Fibroblast of gingiva (primary cell): ENCODE data around the gene GTF2H4.
"Not testable (repeated sequence)": the region's sequence is repeated elsewhere in the genome, so short reads cannot be mapped to it uniquely, and the experiment has no call there.

Experiments
- DNase-seq: peaks from one replicate; pipeline ENCODE4 v3.0.0-alpha.2; 2011; ENCODE audit warnings: low read depth

Gene GTF2H4

DNA sequence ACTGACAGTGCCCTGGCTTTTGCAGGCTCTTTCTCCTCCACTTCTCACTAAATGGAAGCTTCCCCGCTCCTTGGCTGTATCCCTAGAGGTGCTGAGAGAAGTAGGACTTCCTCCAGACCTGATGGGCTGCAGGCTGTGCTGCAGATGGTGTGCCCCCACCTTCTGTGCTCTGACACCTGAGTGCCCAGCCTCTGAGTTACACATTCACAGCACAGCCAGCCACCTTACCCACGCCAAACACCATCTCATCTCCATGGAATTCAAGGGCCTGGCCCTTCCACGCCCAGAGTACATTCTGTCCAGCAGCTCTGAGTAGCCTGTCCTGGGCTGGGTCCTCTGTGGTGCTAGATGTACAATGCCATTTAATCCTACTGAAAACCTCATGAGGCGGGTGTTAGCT is 18.6 kb downstream of the GTF2H4 start:
- DNase-seq = no peak

DNA sequence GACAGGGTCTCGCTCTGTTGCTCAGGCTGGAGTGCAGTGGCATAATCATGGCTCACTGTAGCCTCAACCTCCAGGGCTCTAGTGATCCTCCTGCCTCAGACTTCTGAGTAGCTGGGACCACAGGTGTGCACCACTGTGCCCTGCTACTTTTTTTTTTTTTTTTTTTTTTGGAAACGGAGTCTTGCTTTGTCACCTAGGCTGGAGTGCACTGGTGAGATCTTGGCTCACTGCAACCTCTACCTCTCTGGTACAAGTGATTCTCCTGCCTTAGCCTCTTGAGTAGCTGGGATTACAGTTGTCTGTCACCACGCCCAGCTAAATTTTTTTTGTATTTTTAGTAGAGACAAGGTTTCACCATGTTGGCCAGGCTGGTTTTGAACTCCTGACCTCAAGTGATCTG is 19.1 kb downstream of the GTF2H4 start:
- not testable (repeated sequence) for DNase-seq

DNA sequence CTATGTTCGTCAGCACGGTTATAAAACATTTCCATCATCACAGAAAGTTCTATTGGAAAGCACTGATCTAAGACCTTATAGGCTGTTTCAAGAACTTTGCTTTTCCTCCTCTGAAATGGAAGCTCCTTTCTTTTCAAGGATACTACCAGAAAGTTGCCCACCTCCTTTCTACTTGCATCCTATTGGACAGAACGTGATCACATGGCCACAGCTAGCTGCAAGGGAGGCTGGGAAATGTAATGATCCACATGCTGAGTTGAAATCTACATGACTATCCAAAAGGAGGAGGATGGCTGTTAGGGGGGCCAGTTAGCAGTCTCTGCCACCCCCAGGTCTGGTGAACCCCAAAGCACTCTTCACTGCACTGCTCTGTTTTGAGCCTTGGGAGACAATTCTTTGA is 20.7 kb downstream of the GTF2H4 start:
- DNase-seq = no peak

DNA sequence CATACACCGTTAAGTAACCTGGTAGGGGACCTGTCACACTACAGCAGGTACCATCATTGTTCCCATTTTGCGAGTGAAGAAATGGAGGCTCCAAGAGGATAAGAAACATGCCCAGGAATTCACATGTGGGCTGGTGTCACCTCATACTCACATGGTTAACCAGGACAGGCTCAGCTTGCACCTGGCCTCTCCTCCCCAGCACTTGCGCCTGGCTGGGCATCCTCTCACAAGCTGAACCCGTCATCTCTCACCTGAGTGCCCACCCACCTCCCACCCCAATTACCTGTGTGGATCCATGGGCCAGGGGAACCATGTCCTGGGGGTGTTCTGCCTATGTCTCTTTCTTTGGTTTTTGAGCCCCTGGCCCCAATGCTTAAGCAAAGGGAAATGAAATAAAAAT is 22.5 kb downstream of the GTF2H4 start:
- DNase-seq = no peak

DNA sequence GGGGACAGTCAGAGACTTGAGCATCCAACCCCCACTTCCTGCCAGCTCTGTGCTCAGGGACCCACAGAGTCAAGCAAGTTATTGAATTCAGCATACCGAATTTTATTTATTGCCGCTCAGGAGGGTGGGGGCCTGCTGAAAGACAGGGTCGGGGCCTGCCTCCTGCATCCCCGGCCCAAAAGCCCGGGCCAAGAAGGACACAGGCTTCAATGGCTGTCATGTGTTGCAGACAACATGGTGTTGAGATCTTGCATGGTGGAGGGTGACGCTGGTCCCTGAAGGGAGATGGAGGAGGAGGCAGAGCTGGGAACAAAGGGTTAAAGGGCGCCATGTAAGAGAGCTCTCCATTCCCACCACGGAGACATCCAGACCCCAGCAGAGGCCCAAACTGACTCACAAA is 23.3 kb downstream of the GTF2H4 start:
- no peak for DNase-seq

DNA sequence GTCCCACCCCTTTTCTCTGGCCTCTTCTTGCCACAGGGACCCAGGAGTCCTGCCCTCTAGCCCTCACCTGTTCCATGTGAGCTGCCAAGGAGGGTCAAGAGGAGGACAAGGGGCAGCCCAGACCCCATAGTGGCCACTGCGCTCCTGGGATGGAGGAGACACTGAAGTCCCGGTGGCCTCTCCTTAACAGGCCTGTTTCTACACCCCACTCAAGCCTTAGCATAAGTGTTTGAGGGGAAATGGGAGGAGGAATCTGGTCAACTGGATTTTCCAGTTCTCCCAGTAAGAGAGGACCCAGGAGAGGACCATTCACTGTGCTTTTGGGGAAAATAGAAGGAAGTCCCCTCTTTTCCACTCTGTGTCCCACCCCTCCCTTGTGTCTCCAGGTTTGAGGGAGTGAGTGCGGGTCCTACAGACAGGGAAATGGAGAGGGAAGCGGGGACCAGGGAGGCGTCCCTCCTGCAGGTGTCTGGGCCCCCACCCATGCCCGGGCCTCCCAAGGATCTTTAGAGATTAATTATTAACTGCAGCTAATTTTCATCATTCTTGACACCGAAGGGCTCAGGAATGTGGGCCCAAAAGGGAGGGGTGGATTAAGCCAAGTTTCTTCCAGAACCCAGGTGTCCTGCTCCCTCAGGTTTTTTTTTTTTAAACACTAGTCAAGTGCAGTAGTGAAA is 24.1 kb downstream of the GTF2H4 start, which contains the start of gene SFTA2:
SFTA2 (minus strand) TSS at position 202 of the 677 bp plus-strand sequence; CDS start at position 128, 74 bp downstream.
- no peak for DNase-seq

DNA sequence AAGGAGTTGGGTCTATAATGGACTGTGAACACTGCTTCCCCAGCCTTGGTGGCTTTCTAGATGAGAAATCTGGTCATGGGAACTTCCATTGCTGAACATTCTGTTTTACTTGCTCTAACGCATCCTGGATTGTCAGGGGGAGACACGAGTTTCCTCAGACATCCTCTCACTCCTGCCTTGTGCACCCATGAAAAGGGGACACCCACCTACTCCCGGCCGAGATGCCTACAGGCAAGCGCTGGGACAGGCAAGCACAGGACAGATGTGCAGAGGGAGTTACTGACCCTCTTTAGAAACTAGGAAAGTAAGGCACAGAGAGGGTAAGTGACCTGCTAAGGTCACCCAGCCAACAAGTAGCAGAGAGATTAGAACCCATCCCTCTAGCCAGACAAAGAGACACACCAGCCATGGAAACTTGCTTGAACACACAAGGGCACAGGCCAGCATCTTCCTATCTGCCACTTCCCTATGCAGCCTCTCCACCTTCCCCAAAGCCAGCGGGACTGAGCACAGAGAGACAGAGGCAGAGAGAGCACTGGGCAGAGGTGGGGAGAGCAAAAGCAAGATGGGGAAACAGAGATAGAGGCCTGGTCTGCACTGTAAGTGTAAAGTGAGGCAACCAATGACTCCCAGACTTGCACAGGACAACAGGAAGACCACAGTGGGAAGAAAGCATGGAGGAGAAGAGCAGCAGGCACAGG is 24.8 kb downstream of the GTF2H4 start:
- DNase-seq = no peak

DNA sequence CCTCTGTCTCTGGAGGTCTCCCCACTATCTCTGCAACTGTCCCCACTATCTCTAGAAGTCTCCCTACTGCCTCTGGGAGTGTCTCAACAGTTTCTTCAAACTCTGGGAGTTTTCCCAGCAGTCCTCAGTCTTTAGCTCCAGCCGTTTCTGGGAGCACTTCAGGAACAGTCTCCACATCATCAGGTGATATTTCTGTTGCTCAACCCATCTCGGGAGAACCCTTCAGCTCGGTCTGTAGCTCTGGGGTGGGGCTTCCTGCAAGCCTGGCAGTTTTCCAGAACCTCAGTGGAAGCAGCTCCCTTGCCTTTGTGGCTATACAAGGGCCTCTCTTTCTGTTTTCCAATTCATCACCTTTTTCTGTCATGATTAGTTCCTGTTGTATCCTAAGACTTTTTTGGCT is 27.0 kb downstream of the GTF2H4 start:
- DNase-seq = no peak

DNA sequence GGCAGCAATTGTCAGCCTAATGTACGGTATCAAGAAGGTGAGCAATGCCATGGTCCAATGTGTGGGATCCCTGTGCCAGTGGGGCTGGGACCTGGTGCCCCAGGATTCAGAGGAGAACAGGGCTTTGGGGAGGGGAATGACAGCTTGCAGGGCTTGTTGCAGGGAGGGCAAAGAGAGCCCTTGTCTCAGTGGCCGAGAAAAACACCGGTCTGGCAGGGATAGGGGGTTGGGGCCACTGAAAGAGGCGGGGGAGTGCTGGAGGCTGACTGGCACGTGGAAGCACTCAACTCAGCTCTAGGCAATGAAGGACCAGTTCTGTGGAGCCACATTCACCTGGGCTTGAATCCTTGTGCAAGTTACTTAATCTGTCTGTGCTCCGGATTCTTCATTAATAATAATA is 29.3 kb downstream of the GTF2H4 start:
- no peak for DNase-seq

DNA sequence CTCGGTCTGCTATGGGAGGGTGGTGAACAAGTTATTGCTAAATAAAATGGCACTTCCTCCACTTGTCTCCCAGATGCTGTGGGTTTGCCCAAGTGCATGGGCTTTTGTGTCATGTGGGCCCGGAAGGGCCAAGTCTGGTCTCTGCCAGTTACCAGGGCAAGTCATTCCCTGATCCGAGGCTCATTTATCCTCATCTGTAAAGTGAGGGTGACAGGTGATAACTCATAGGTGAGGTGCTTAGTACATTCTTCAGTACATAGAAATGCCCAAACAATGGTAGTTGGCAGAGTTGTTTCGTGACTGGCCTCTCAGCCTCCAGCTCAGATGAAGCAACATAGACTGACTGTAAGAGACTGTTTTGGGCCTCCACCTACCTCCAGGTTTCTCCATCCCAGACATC is 30.7 kb downstream of the GTF2H4 start:
- DNase-seq = no peak

DNA sequence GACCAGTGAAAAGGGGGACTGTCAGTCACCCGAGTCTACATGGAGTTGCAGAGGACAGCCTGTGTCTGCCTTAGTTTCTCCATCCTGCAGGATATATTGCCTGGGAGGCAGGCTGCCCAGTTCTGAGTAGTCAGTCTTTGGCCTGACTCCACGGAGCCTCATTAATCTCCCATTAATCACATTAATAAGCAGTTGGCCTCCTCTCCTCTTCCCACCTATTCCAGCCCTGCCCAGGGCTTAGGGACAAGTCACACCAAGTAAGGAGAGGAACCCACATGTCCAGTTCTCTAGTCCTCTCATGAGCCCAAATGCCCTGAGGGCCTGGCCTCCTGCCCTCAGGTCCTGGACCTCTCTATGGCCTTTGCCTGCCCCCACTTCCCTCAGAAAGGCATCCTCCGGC is 31.5 kb downstream of the GTF2H4 start:
- no peak for DNase-seq

DNA sequence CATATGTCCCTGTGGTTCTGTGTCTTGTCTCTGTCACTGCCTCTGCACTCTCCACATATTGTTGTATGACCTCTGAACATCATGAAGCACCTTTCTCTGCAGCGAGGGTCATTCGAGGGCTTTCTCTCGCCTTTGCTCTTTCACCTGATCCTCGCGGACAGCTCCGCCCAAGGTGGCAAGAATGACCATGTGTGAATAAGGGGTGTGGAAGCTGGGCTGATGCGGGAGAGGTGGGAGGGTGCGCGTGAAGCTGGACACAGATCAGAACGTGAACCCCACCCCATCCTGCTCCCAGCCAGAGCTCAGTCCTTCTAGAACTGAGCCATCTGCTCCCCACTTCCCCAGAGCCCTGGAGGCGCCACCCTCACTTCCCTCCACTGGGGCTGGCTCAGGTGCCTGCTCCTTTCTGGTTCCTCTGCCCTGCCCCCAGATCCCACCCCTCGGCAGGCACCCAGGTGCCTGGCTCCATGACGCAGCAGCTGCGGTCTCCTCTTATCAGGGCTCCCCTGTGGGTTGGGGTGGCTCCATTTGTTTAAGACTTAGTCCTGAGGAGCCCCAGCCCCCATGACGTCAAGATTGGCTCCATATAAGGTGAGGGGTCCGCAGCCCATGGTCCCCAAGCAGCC is 32.5 kb downstream of the GTF2H4 start, which contains the start of gene MUCL3:
MUCL3 (plus strand) TSS at position 613 of the 626 bp plus-strand sequence. CDS start 27 bp downstream, outside the sequence.
- DNase-seq = no peak

DNA sequence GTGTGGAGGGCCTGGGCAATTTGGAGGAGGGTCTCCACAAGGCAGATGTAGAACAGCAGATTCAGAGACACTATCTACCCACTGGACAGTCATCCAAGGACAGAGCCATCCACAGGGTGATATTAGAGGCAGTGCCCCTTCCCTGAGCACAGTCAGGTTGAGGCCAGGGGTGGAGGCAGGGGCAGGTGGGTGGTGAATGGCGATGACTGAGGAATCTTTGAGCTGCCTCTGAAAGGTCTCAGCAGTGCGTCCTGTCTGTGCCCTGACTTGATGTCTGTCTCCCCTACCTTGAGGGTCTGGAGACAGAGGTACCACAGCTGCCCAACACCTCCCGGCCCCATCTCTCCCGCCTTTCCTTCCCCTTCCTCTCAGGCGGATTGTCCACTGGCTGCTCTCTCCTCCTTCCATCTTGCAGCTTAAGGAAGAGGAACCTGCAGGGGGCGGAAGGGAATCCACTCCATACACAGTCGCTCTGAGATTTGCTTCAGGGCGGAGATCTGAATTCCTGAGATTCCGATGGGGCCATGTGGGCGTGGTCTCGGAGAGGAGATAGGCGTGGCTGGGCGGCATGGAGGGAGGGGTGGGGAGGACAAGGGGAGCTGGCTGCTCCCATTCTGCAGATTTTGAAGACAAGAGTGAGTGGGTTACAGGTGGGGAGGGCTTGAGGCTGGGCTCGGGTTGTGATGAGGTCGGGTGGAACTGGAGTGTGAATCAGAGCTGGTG is 34.5 kb downstream of the GTF2H4 start:
- peak; percentile 57 for DNase-seq

DNA sequence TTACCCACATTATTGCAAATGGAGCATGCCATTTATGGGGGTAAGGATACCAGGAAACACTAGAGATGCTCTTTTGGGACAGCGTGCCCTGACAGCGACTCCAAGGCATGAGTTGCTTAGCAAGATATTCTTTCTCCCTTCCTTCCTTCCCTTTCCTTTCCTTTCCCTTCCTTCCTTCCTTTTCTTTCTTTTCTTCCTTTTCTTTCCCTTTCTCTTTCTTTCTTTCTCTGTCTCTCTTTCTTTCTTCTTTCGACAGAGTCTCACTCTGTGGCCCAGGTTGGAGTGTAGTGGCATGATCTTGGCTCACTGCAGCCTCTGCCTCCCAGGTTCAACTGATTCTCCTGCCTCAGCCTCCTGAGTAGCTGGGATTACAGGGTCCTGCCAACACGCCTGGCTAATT is 36.0 kb downstream of the GTF2H4 start:
- no peak for DNase-seq

DNA sequence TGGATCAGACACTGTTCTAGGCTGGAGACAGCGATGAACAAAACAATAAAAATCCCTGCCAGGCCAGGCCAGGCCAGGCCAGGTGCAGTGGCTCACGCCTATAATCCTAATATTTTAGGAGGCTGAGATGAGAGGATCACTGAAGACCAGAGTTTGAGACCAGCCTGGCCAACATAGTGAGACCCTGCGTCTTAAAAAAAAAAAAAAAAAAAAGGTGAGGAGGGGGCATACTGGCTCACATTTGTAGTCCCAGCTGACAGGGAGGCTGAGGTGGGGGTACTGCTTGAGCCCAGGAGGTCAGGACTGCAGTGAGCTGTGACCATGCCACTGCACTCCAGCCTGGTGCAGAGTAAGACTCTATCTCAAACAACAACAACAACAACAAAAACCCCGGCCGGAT is 37.3 kb downstream of the GTF2H4 start:
- DNase-seq = no peak

DNA sequence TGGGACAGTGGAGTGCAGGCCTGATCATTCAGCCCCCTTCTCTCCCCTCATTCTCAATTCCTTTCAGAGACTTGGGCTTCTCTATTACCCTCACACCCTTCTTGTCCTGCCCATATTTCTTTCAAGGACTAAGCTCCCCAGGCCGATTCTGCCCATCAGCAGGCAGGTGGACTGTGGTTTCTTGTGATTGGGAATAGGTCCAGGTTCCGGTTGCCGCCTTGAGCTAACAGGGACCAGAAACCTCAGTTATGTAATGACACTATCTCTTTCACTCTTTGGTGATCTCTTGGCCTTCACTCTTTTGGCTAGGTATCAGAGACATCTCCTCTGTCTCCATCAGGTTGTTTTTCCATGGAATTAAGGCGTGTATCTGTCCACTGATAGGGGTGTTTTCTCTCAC is 39.2 kb downstream of the GTF2H4 start:
- no peak for DNase-seq

DNA sequence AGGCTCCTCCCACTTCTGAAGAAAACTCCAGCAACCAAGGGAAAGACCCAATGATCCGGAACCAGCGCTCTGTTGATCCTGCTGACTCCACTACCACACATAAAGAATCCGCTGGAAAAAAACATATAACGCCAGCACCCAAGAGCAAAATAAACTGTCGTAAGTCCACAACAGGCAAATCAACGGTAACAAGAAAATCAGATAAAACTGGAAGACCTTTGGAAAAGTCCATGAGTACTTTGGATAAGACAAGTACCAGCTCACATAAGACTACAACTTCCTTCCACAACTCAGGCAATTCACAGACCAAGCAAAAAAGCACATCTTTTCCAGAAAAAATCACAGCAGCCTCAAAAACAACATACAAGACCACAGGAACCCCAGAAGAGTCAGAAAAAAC is 40.8 kb downstream of the GTF2H4 start:
- DNase-seq = no peak

DNA sequence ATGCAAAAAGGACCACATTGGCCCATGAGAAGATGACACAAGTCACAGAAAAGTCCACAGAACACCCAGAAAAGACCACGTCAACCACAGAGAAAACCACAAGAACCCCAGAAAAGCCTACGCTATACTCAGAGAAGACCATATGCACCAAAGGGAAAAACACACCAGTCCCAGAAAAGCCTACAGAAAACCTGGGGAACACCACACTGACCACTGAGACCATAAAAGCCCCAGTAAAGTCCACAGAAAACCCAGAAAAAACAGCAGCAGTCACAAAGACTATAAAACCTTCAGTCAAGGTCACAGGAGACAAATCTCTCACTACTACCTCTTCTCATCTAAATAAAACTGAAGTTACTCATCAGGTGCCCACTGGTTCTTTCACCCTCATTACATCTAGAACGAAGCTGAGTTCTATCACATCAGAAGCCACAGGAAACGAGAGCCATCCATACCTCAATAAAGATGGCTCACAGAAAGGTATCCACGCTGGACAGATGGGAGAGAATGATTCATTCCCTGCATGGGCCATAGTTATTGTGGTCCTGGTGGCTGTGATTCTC is 44.0 kb downstream of the GTF2H4 start:
- DNase-seq = no peak

DNA sequence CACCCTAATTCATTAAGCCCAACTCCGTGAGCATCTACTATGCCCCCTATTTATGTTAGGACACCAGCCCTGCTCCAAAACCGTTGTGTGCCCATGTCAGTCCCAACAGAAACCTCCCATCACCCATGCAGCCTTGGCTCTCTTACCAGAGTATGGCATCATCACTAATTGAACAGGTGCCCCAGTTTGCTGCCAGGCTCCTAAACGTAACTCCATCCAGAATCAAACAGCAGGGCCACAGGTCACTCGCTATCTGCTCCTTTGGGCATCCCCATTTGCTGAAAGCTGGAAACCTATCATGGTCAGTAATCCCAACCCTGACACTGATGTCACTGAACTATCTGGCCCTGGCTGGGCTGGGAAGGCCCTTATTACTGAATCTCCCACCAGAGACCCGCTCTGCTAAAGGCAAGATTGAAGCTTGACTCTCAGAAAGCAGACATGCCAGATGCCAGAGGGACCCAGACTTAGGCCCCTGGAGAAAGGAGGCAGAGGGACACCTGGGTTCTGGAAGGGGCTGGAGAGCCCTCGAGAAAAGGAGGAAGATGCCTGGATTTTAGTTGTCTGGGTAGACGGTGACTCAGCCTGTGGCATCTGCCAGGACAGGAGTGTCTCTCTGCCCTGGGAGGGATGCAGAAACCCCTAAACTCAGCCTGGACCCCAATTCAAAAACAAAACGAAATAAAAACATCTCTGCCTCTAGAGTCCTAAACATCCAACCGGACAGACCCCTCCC is 46.8 kb downstream of the GTF2H4 start:
- DNase-seq = no peak

DNA sequence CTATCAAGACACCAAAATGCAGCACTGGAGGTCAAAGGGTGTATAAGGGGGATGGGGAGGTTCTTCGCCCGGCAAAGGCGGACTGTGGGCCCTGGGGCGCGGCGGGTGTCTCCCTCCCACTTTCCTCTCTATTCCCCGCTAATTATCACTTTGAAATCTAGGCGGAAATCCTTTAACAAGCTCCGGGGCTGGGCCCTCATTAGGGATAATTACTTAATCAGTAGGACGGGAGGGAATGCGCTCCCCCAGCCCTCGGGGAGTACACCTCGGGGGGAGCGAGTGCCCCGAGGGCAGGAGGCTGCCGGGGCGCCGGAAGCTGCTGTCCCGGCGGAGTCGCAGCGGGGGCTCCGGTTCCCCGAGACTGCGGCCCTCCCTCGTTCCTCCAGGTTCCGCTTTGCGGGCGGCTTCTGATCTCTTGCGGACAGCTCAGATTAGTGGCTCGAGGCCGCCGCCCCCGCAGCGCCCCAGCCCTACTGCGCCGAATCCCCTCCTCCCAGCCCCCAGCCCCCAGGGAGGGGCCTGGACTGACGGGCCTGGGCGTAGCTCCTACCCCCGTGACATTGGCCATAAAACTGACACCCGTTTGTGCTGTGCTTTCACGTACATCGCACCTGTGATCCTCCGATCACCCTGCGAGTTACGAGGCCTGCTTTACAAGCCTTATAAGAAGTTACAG is 47.5 kb downstream of the GTF2H4 start:
- peak; percentile 37 for DNase-seq

DNA sequence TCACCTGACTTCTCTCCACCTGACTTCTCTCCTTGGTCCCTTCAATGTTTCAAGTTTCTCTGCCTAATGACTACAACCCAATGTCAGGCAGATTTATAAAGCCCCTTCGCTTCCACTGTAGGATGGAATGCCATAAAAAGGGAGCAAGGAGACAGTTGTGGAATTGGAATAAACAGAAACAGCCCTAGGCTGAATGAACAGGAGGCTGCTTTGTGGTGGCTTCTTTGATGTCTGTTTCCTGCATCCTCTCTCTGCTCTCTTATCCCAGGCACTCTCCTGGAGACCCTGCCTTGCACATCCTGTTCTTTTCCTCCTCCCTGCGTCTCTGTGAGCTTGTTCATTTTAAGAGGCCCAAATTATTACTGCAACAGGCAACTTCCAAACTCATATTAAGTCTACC is 49.7 kb downstream of the GTF2H4 start:
- DNase-seq = no peak
